HL-60 (cell line): ENCODE measurements around the gene BNIP1.

Experiments used
- DNase-seq, 2 experiments: peaks; one replicate each; pipeline ENCODE4 v3.0.0-alpha.2; 2010 to 2020; ENCODE audit warnings: low read depth in 1 of 2, low spot score in 1 of 2
- H3K27ac ChIP-seq: fragments of 250-450 bp; sonication (Bioruptor Pico); replicated peaks from 2 replicates; pipeline ENCODE4 v1.5.1; 2020; ENCODE audit warnings: mild to moderate bottlenecking, moderate library complexity
- H3K27me3 ChIP-seq: fragments of 250-450 bp; sonication (Bioruptor Pico); 2 replicates; pipeline ENCODE4 v1.5.1; 2021; ENCODE audit warnings: mild to moderate bottlenecking, moderate library complexity; ENCODE audit not compliant: insufficient read depth, poor library complexity, severe bottlenecking
- H3K4me3 ChIP-seq: replicated peaks from 2 replicates; pipeline ENCODE4 v1.5.1; 2011; ENCODE audit warnings: mild to moderate bottlenecking, control low read depth, low read length; ENCODE audit not compliant: insufficient read depth
- CTCF ChIP-seq: IDR thresholded peaks from one replicate; pipeline ENCODE4 v1.5.1; 2011; ENCODE audit warnings: low read length, control low read depth, inconsistent platforms; ENCODE audit not compliant: insufficient read depth
- GABPA ChIP-seq: IDR thresholded peaks from 2 replicates; pipeline ENCODE4 v1.6.1; 2012; ENCODE audit warnings: low read depth
- POLR2AphosphoS5 ChIP-seq: IDR thresholded peaks from 2 replicates; pipeline ENCODE4 v1.6.1; 2012; ENCODE audit warnings: low read depth
- REST ChIP-seq: IDR thresholded peaks from 2 replicates; pipeline ENCODE4 v1.6.1; 2012; ENCODE audit warnings: low read depth; ENCODE audit not compliant: insufficient replicate concordance
- SPI1 ChIP-seq: IDR thresholded peaks from 2 replicates; pipeline ENCODE4 v1.6.1; 2012; ENCODE audit warnings: low read depth, mild to moderate bottlenecking, borderline replicate concordance
- long read RNA-seq: library from polyadenylated mRNA; unstranded; transcript quantifications from one replicate; pipeline ENCODE4 v2.0.0, GENCODE V29; 2020

The BNIP1 gene
- long read RNA-seq, transcript BNIP1-202 (6 exons, 1,184 nt) = major isoform, 93 of 111 reads
- long read RNA-seq, transcript BNIP1-201 (7 exons, 1,339 nt) = minor isoform, 13 of 111 reads
- long read RNA-seq, partial matches to known transcripts = 0 of 111 reads
- long read RNA-seq, other reads (novel, unspliced or antisense) = 5 of 111 reads

GRCh38 chr5:173144200-173145176 lies at the start of gene BNIP1:
Gene BNIP1, plus strand, starts transcription at chr5:173144531. Its CDS starts 15 bp downstream, at chr5:173144546.
- Histone ChIP-seq H3K4me3 (peak within 1 kb of the TSS; percentile 100), H3K27ac (peak within 1 kb of the TSS; percentile 83), H3K27me3 (no peaks in the 10 kb centered on the region)
- DNase-seq = peak; percentile 92 to 93
- TF ChIP-seq REST (no peak), CTCF (peak; percentile 96), SPI1 (no peak), GABPA (no peak), POLR2AphosphoS5 (no peak)

GRCh38 chr5:173098787-173099186 lies 45.5 kb upstream of the BNIP1 start:
- DNase-seq = no peak
- H3K27me3 ChIP-seq = no peaks in the 10 kb centered on the region
- TF ChIP-seq POLR2AphosphoS5 (no peak), REST (no peak), GABPA (no peak), CTCF (no peak), SPI1 (no peak)
- no peak overlapping the region for H3K4me3 ChIP-seq
- H3K27ac ChIP-seq = no peak overlapping the region

- TF ChIP-seq POLR2AphosphoS5 (no peak), REST (no peak), CTCF (no peak), SPI1 (peak; percentile 10; the same call in 1 of the 2 replicates), GABPA (no peak)
- no peaks in the 10 kb centered on the region for H3K27me3 ChIP-seq
- H3K27ac ChIP-seq = no peak overlapping the region
- no peak overlapping the region for H3K4me3 ChIP-seq
- no peak for DNase-seq
Measured at GRCh38 chr5:173099461-173099860, 44.9 kb upstream of the BNIP1 start.
